VCaP (cell line): ENCODE data around the gene AFTPH.

Experiments used
- H3K27ac ChIP-seq: fragments of 450-650 bp; 2 replicates; pipeline ENCODE4 v1.5.1; 2017
- CTCF ChIP-seq: fragments of 450-650 bp; conservative IDR thresholded peaks from 2 replicates; pipeline ENCODE4 v1.5.1; 2017; ENCODE audit warnings: mild to moderate bottlenecking, moderate library complexity

The AFTPH gene

GRCh38 chr2:64637931-64638330, 113.8 kb downstream of the AFTPH start:
- TF ChIP-seq CTCF: no peak
- no peak overlapping the region for H3K27ac ChIP-seq

DNA sequence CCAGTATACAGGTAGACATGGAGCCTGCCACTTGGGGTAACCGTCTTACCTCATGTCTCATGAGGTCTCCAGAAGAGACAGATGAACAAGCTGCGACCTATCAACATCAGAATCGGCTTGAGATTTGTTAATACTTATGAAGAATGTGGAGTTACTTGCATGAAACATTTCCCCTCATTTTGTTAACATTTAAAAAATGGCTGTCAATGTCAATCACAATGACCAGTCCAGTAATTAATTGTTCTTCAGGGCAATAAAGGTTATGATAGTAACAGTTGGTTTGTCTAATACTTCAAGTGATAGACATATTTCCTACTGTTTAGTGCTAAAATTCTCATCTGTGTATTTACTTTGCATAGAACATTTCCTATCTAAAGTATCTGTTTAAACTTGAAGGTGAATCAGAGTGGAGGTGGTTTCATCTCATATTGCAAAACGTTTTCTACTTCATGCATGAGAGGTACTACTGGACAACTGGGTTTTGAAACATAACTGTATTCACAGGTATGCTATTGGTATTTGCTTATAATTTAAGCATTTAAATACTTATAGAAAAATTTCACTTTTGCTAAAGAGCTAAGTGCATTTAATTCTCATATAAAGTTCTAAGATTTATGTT, 114.5 kb downstream of the AFTPH start:
- TF ChIP-seq CTCF: no peak
- H3K27ac ChIP-seq: no peak overlapping the region

DNA sequence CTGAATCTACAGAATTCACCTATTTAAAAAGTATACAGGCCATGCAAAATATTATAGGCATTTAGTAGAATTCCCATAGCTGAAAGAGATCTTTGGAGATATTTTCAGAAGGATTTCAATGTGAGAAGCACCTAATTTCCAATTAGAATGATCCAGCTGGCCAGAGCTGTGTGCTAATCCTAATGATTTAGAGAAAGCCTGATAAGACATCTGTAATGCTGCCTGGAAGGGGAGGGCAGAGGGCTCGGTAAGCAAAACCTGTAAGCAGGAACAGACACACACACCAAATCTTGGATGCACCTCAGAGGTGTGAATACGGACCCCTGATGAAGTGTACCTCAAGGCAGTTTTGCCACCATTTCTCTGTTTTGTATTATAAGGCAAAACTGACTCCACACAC, 115.6 kb downstream of the AFTPH start:
- TF ChIP-seq CTCF: no peak
- no peak overlapping the region for H3K27ac ChIP-seq

DNA sequence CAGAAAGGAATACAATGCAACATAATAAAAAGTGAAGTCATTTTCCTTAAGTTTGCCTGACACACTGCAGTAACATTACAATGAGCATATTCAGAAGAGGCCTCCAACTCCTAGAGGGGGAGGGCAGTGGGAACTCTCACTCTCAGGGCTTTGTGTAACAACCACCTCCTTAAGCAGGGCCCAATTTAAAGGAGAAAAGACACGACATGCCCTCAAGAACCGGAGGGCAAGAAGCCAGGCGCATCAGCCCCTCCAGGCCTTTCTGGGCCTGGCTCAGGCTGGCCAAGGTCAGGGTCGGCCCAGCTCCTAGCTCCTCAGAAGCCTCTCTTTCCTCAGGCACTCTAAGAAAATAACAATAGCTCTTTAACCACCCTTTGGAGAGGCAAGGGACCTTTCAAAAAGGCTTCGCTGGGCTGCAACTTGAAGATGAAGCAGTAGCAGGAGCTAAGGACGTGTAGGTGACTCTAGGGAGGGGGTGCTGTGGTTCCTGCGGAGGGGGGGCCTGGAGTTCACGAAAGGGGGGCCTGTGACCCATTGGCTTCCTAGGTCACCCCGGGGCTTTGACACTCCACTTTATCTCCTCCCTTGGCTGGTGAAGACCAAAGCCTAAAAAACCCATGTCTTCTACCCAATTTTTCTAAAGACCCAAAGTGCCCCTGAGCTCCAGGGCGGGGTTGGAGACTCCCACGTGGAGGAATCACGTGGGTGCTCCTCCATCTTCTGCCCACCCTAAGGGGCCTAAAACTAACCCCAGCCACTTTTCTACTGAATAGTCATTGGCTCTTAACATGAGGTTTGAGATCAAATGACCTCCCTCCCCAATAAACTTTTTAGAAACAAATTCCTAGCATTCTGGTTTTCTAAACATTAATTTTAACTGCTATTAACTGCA, 116.3 kb downstream of the AFTPH start:
- no peak for TF ChIP-seq CTCF
- H3K27ac ChIP-seq: no peak overlapping the region

- H3K27ac ChIP-seq: no peak overlapping the region
- no peak for TF ChIP-seq CTCF
These were observed 117.5 kb downstream of the AFTPH start for GRCh38 chr2:64641599-64641998.
